ENCODE measurements around the gene NUDT14. TPM values are rescaled to one million over a fixed set of nuclear protein-coding genes. Genes with fewer than 3 reads are reported as not detected.

NUDT14 gene
- total and polyA plus RNA-seq, 8 donors: 15.2 to 62.6 (median 26.6) TPM; not detected in 1

DNA sequence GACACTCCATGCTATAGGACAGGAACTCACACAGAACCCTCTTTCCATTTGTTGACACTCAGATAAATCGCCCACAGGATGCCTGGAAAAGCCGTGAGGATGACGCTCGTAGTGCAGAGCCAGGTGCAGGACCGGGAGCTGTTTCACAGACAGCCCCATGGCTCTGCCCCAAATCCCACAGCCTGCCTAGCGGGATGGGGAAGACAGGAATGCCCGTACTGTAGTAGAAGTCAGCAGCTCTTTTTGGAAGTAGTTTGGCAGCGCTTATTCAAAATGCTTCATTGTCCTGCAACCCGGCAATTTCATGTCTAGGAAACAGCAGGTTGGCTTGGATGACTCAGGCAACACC is 54.2 kb downstream of the NUDT14 start:
- TF ChIP-seq POLR2AphosphoS5 (IDR thresholded peaks at IDR 0.05) (no peak), CTCF (IDR thresholded peaks at IDR 0.05) (no peak), EP300 (IDR thresholded peaks at IDR 0.05) (no peak), POLR2A (IDR thresholded peaks at IDR 0.05) (no peak)
- peak in 1 of 2 donors; percentile 17 for DNase-seq
- intact Hi-C loops (cut with DNase I; ENCODE audit: low total_unique reads): no loop called here

GRCh38 chr14:105126126-105126980 is 54.8 kb downstream of the NUDT14 start:
- no peak overlapping the region for H3K27ac ChIP-seq
- DNase-seq: peak in 1 of 2 donors; percentile 17
- no peaks in the 10 kb centered on the region for H3K4me1 ChIP-seq
- peaks cover 0 to 66% (median 0%) of the 10 kb centered on the region in 3 donors for H3K27me3 ChIP-seq
- H3K4me3 ChIP-seq: no peak overlapping the region
- no peaks in the 10 kb centered on the region for H3K36me3 ChIP-seq
- 64 to 67% (median 65%) methylated on average over 22 of the region's 22 CpGs for WGBS, 5 donors
- H3K9me3 ChIP-seq: peaks cover 4 to 34% (median 19%) of the 10 kb centered on the region in 4 donors
- TF ChIP-seq POLR2AphosphoS5 (IDR thresholded peaks at IDR 0.05) (no peak), CTCF (IDR thresholded peaks at IDR 0.05) (no peak), EP300 (IDR thresholded peaks at IDR 0.05) (no peak), POLR2A (IDR thresholded peaks at IDR 0.05) (no peak)
- intact Hi-C loops (cut with DNase I; ENCODE audit: low total_unique reads): no loop called here

More for the DNA sequence above, 54.2 kb downstream of the NUDT14 start:
- no peaks in the 10 kb centered on the region for H3K36me3 ChIP-seq
- 38 to 53% (median 46%) methylated on average over 9 of the region's 9 CpGs for WGBS, 5 donors
- no peak overlapping the region for H3K4me3 ChIP-seq
- peaks cover 0 to 60% (median 0%) of the 10 kb centered on the region in 3 donors for H3K27me3 ChIP-seq
- no peaks in the 10 kb centered on the region for H3K4me1 ChIP-seq
- H3K9me3 ChIP-seq: peaks cover under 1 to 34% (median 18%) of the 10 kb centered on the region in 4 donors
- no peak overlapping the region for H3K27ac ChIP-seq

DNA sequence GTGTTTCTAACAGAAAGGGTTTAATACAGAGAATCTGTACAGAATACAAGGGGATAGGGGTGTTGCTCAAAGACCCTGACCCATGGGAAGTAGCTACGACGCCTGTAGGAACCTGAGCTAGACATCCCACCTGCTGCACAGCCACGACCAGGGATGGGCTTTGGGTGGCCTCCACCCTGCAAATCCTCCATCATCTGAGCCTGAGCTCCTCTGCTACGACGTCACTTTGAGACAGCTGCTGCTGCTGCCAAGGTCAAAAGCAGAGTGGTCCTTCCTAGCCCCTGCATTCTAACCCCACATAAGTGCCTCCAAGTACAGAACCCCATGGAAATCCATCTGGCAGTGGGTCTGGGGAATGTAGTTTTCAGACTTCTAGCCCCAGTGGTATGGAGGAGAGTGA is 56.3 kb downstream of the NUDT14 start:
- DNase-seq: no peak
- peaks cover 0 to 69% (median 0%) of the 10 kb centered on the region in 3 donors for H3K27me3 ChIP-seq
- TF ChIP-seq CTCF (IDR thresholded peaks at IDR 0.05) (no peak), POLR2A (IDR thresholded peaks at IDR 0.05) (no peak), POLR2AphosphoS5 (IDR thresholded peaks at IDR 0.05) (no peak)
- H3K4me1 ChIP-seq: no peaks in the 10 kb centered on the region
- no peak overlapping the region for H3K27ac ChIP-seq
- peaks cover 4 to 23% (median 20%) of the 10 kb centered on the region in 4 donors for H3K9me3 ChIP-seq
- WGBS, 5 donors: 52 to 71% (median 66%) methylated on average over 5 of the region's 5 CpGs
- H3K36me3 ChIP-seq: no peaks in the 10 kb centered on the region
- H3K4me3 ChIP-seq: no peak overlapping the region
- intact Hi-C loops (cut with DNase I; ENCODE audit: low total_unique reads): no loop called here

DNA sequence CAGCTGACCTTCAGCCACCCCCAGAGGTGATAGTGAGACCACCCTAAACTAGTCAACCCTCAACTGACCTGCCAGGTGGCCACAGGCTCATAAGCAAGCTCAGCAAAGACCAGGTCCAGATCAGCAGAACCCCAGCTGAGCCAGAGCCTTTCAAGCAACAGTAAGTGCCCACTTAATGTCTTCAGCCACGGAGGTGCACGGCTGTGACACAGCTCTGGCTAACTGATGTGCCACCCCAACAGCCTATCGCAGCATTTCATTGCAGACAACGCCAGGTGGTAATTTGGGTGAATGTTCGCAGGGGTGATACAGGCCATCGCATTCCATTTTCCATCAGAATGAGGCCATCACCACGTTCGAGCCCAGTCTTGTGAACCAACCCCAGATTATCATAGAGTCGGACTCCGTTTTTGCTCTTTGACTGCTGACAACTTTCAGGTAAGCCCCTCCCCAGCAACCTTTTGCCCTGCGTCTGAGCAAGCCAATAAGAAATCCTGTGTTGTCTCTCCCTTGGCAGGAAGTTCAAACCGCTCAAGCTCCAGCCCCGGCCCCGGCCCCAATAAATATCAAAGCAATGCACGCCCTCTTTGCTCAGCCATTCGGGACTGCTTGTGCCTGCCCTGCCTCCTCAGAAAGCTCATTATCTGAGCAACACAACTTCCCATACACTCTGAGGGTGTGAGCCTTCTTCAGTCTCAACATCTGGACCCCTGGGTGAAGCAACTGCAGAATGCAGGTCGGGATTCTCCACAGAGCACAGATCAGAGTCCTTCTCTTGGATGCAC is 56.9 kb downstream of the NUDT14 start:
- DNase-seq: no peak
- peaks cover 0 to 67% (median 0%) of the 10 kb centered on the region in 3 donors for H3K27me3 ChIP-seq
- intact Hi-C loops (cut with DNase I; ENCODE audit: low total_unique reads): no loop called here
- H3K36me3 ChIP-seq: no peaks in the 10 kb centered on the region
- H3K9me3 ChIP-seq: peaks cover 4 to 23% (median 20%) of the 10 kb centered on the region in 4 donors
- H3K27ac ChIP-seq: no peak overlapping the region
- H3K4me3 ChIP-seq: no peak overlapping the region
- 46 to 61% (median 59%) methylated on average over 12 to 17 of the region's 17 CpGs for WGBS, 5 donors
- TF ChIP-seq POLR2A (IDR thresholded peaks at IDR 0.05): no peak
- TF ChIP-seq CTCF (IDR thresholded peaks at IDR 0.05): no peak
- no peak for TF ChIP-seq EP300 (IDR thresholded peaks at IDR 0.05)
- TF ChIP-seq POLR2AphosphoS5 (IDR thresholded peaks at IDR 0.05): no peak
- H3K4me1 ChIP-seq: peaks cover 0 to 2% (median 0%) of the 10 kb centered on the region in 4 donors
